OCI-LY7 (cell line): ENCODE results near the gene CAMK1. TPM values are rescaled to one million over a fixed set of nuclear protein-coding genes. Genes with fewer than 3 reads are reported as not detected.

ENCODE experiments used
- BruUV-seq: library from RNA; stranded (reverse); fragments of 400-500 nt; replicated peaks from 2 replicates; lab custom pipeline; 2021; lab: Mats Ljungman, UMichigan
- CTCF ChIA-PET: fragments of 300-600 bp; sonication (Branson Sonifier 250); formaldehyde crosslinking; loops from one replicate; lab custom pipeline; 2022; ENCODE audit warnings: antibody characterized with exemption; ENCODE audit not compliant: unreplicated experiment; lab: Charles Lee
- POLR2A ChIA-PET: fragments of 300-600 bp; sonication (Branson Sonifier 250); formaldehyde crosslinking; loops from one replicate; lab custom pipeline; 2022; ENCODE audit warnings: antibody characterized with exemption; lab: Charles Lee
- DNase-seq: peaks from one replicate; pipeline ENCODE4 v3.0.0-alpha.2; 2015; ENCODE audit warnings: low spot score
- H2AFZ ChIP-seq: fragments of 200-600 bp; sonication (generic), shearing (Covaris generic); 2 replicates; pipeline ENCODE4 v1.6.1; 2014; ENCODE audit warnings: mild to moderate bottlenecking, antibody characterized with exemption, low read length, moderate library complexity
- H3K27ac ChIP-seq: fragments of 200-600 bp; sonication (generic); 2 replicates; pipeline ENCODE4 v1.5.1; 2014; ENCODE audit warnings: mixed run types, low read depth, mild to moderate bottlenecking, moderate library complexity, low read length, inconsistent platforms; ENCODE audit not compliant: poor library complexity, severe bottlenecking
- H3K36me3 ChIP-seq: fragments of 200-600 bp; sonication (generic); 2 replicates; pipeline ENCODE4 v1.6.1; 2014; ENCODE audit warnings: mild to moderate bottlenecking, antibody characterized with exemption, low read length, moderate library complexity, mixed read lengths; ENCODE audit not compliant: insufficient read depth
- H3K4me1 ChIP-seq: fragments of 200-600 bp; sonication (generic); 2 replicates; pipeline ENCODE4 v1.5.1; 2014; ENCODE audit warnings: mild to moderate bottlenecking, low read length; ENCODE audit not compliant: insufficient read depth, poor library complexity, severe bottlenecking
- H3K4me2 ChIP-seq: fragments of 200-600 bp; sonication (generic); 2 replicates; pipeline ENCODE4 v1.6.1; 2014; ENCODE audit warnings: mild to moderate bottlenecking, low read length
- H3K4me3 ChIP-seq: fragments of 200-600 bp; sonication (generic); 2 replicates; pipeline ENCODE4 v1.5.1; 2014; ENCODE audit warnings: mild to moderate bottlenecking, low read depth, low read length; ENCODE audit not compliant: poor library complexity, severe bottlenecking
- H3K79me2 ChIP-seq: fragments of 200-600 bp; sonication (generic); 2 replicates; pipeline ENCODE4 v1.6.1; 2016; ENCODE audit warnings: low read depth, mild to moderate bottlenecking, low read length, moderate library complexity, mixed read lengths; ENCODE audit not compliant: insufficient read depth
- H3K9me2 ChIP-seq: fragments of 200-600 bp; sonication (generic); 2 replicates; pipeline ENCODE4 v1.6.1; 2016; ENCODE audit warnings: mild to moderate bottlenecking, low read length, mixed read lengths; ENCODE audit not compliant: insufficient read depth
- H3K9me3 ChIP-seq: fragments of 200-600 bp; sonication (generic); 2 replicates; pipeline ENCODE4 v1.6.1; 2014; ENCODE audit warnings: mild to moderate bottlenecking, mixed run types, low read length, mixed read lengths
- H4K20me1 ChIP-seq: fragments of 200-600 bp; sonication (generic); 2 replicates; pipeline ENCODE4 v1.6.1; 2014; ENCODE audit warnings: mild to moderate bottlenecking, antibody characterized with exemption, low read length, moderate library complexity, mixed read lengths; ENCODE audit not compliant: insufficient read depth
- EZH2phosphoT487 ChIP-seq: fragments of 200-600 bp; sonication (generic); IDR thresholded peaks from 2 replicates; pipeline ENCODE4 v1.6.1; 2018; ENCODE audit warnings: low read depth, borderline replicate concordance, mild to moderate bottlenecking, mixed run types, antibody characterized with exemption, low read length, moderate library complexity, mixed read lengths
- intact Hi-C: fragments of 100-400 bp; cut with micrococcal nuclease; formaldehyde crosslinking; loops from one replicate; pipeline ENCODE4 v1.10.0; 2022; ENCODE audit not compliant: unreplicated experiment
- total RNA-seq, 2 experiments: library from RNA; depleted of rRNA in 1 of 2; stranded (reverse); fragments of >200 nt in 1 of 2; shearing (Covaris generic) in 1 of 2; gene quantifications; 2 replicates each; pipeline ENCODE4 v1.2.3, GENCODE V29; 2014 to 2022
- TF ChIP-seq, protein P1 (sequence below): fragments of 200-600 bp; sonication (generic); conservative IDR thresholded peaks from 2 replicates; pipeline ENCODE4 v1.5.1; 2014; ENCODE audit warnings: mild to moderate bottlenecking, antibody characterized with exemption, low read length, moderate library complexity, mixed read lengths

CAMK1 gene
- total RNA-seq, 2 experiments from 2014 or later: not detected

- no peak overlapping the region for H3K27ac ChIP-seq
- H4K20me1 ChIP-seq: peaks cover 12% of the 10 kb centered on the region; the same call in 1 of the 2 replicates
- peaks cover 14% of the 10 kb centered on the region; the same call in 1 of the 2 replicates for H3K36me3 ChIP-seq
- CTCF ChIA-PET: interaction anchor here (0.5 kb wide), 1 partner anchor 661 kb away, joined by 3 read pairs; no protein-coding TSS in a partner anchor
- no peaks in the 10 kb centered on the region for H3K9me3 ChIP-seq
- no peak overlapping the region for H3K4me3 ChIP-seq
- peaks cover 23% of the 10 kb centered on the region for H3K79me2 ChIP-seq
- no peak for DNase-seq
- H3K9me2 ChIP-seq: no peaks in the 10 kb centered on the region
- H3K4me1 ChIP-seq: peaks cover 28% of the 10 kb centered on the region
- H3K4me2 ChIP-seq: no peak overlapping the region
- no peak overlapping the region for H2AFZ ChIP-seq
- no TSS peak for BruUV-seq
- intact Hi-C loops: no loop called here
- no peak for TF ChIP-seq EZH2phosphoT487
- TF ChIP-seq, protein P1, sequence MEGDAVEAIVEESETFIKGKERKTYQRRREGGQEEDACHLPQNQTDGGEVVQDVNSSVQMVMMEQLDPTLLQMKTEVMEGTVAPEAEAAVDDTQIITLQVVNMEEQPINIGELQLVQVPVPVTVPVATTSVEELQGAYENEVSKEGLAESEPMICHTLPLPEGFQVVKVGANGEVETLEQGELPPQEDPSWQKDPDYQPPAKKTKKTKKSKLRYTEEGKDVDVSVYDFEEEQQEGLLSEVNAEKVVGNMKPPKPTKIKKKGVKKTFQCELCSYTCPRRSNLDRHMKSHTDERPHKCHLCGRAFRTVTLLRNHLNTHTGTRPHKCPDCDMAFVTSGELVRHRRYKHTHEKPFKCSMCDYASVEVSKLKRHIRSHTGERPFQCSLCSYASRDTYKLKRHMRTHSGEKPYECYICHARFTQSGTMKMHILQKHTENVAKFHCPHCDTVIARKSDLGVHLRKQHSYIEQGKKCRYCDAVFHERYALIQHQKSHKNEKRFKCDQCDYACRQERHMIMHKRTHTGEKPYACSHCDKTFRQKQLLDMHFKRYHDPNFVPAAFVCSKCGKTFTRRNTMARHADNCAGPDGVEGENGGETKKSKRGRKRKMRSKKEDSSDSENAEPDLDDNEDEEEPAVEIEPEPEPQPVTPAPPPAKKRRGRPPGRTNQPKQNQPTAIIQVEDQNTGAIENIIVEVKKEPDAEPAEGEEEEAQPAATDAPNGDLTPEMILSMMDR: no peak
- POLR2A ChIA-PET: interaction anchor here (0.6 to 2.4 kb wide), 2 partner anchors 12 to 20 kb away, joined by 5 to 16 read pairs; partner anchors contain the start of gene OGG1
Observed at GRCh38 chr3:9729419-9729818, 40.3 kb downstream of the CAMK1 start.

GRCh38 chr3:9727743-9728142 lies 42.0 kb downstream of the CAMK1 start:
- POLR2A ChIA-PET: interaction anchor here (0.5 to 1.5 kb wide), 5 partner anchors 34 to 352 kb away, joined by 3 read pairs; no protein-coding TSS in a partner anchor
- intact Hi-C loops: loop anchor here (1.0 kb wide), 2 partner anchors 224 to 373 kb away; no protein-coding TSS in a partner anchor
- TF ChIP-seq, protein P1: no peak
- no peak for TF ChIP-seq EZH2phosphoT487

More at GRCh38 chr3:9727743-9728142, 42.0 kb downstream of the CAMK1 start:
- Histone ChIP-seq H3K9me2 (no peaks in the 10 kb centered on the region), H2AFZ (0 out of 2 replicates have a peak overlapping the region, but pooled peaks have one; percentile 71), H3K4me2 (no peak overlapping the region), H3K9me3 (no peaks in the 10 kb centered on the region), H4K20me1 (peaks cover 4% of the 10 kb centered on the region; the same call in 1 of the 2 replicates), H3K27ac (no peak overlapping the region), H3K79me2 (peaks cover 11% of the 10 kb centered on the region), H3K4me1 (peaks cover 18% of the 10 kb centered on the region), H3K36me3 (no peaks in the 10 kb centered on the region), H3K4me3 (no peak overlapping the region)
- no peak for DNase-seq
- no TSS peak for BruUV-seq
- CTCF ChIA-PET: interaction anchor here (0.6 to 0.9 kb wide), 3 partner anchors 102 to 224 kb away, joined by 3 to 5 read pairs (median 3); no protein-coding TSS in a partner anchor
